Activated CD8-positive, alpha-beta memory T cell treated with anti-CD3 and anti-CD28 coated beads for 1 hour (primary cell): ENCODE data around the gene TBC1D2.

Experiments
- DNase-seq, 2 donors: peaks; one replicate each; pipeline ENCODE4 v3.0.0-alpha.2; 2020; ENCODE audit warnings: low read depth in 1 of 2; ENCODE audit errors: extremely low read depth in 1 of 2

TBC1D2 gene

GRCh38 chr9:98241357-98242300 lies 13.8 kb downstream of the TBC1D2 start:
- DNase-seq = no peak

DNA sequence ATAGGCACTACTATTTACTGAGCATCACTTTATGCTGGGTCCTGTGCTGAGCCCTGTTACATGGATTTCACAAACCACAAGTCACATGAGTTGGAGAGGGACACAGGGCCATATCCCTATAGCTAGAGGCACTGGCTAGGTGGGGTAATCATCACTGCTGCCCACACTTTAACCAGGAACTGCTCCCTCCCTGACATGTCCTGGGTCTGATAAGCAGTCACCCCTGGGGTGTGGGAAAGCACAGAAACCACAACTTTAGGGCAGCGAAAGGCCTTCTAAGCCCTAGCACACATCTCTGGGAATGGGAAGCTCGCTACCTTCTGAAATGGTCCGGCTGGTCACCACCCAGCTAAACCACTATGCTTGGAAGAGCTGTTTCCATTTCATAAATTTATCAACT lies 15.0 kb downstream of the TBC1D2 start:
- DNase-seq = no peak

- no peak for DNase-seq
Observed at GRCh38 chr9:98236901-98237487, 18.5 kb downstream of the TBC1D2 start.

DNA sequence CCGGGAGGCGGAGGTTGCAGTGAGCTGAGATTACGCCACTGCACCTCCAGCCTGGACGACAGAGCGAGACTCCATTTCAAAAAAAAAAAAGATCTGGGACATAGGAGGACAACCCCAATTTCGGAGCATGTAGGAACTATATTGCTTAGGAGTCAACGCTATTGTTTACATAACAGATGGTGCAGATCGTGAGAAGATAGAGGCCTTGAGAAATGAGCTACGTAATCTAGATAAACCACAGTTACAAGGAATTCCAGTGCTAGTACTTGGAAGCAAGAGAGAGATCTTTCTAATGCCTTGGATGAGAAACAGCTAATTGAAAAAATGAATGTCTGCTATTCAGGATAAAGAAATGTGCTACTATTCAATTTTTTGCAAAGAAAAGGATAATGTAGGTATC lies 20.3 kb downstream of the TBC1D2 start:
- DNase-seq = no peak

DNA sequence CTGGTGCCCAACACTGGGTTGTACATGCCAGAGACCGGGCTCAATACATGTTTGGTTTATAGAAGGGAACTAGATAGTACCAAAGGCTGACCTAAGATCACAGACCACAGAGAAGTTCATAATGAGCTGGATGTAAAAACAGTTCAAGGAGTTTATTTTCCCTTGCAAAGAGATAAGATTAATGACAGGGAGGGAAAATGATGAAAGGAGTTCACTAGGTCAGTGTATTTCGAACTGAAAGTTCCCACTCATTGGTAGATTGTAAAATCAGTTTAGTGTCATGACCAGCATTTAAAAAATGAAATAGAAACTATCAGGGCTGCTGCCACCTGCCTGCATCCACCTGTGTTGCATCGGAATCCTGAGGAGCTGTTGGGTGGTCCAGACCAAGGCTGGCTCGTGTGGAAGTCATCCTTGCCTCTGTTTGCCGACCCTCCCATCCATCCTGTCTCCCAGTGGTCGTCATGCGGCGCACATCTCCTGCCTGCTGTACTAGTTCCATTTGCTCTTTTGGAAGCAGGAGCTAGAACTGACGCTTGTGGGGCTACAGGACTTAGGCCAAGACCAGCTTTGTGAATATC lies 21.1 kb downstream of the TBC1D2 start:
- DNase-seq = no peak

GRCh38 chr9:98232926-98233325 lies 22.5 kb downstream of the TBC1D2 start:
- DNase-seq = no peak

DNA sequence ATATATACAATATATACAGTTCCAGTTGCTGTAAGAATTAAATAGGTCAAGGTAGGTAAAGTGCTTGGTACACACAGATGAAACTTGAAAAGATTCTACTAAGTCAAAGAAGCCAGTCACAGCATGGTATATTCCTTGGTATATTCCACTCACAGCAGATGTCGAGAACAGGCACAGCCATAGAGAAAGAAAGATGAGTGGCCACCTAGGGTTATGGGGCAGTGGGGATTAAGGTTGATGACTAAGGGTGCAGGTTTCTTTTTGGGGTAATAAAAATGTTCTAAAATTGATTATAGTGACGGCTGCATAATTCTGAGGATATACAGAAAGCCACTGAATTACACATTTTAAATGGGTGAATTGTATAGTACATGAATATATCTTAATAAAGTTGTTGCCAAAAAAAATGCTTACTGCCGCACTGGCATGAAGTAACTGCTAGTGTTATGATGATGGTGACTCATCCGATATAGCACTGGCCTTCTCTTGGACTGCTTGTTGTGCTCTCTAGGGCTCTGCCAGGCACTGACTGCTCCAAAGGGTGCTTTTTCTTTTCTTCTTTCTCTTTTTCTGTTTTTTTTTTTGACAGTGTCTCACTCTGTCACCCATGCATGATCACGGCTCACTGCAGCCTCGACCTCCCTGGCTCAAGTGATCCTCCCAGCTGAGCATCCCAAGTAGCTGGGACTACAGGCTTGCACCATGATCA lies 23.5 kb downstream of the TBC1D2 start:
- DNase-seq = no peak

DNA sequence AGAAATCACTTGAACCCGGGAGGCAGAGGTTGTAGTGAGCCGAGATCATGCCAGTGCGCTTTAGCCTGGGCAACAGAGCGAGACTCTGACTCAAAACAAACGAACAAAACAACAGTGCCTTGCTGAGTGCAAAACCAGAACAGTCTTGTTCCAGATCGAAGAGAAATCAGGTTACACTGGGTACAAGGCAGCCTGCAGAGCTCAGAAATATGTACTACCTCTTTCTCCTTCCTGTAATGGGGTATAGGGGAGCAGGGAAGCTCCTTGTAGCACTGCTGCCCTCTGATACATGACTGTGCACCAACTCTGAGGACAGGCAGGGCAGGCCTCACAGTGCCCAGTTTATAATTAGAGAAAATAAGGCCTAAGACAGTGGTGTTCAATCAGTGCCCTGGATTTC lies 24.7 kb downstream of the TBC1D2 start:
- no peak for DNase-seq

DNA sequence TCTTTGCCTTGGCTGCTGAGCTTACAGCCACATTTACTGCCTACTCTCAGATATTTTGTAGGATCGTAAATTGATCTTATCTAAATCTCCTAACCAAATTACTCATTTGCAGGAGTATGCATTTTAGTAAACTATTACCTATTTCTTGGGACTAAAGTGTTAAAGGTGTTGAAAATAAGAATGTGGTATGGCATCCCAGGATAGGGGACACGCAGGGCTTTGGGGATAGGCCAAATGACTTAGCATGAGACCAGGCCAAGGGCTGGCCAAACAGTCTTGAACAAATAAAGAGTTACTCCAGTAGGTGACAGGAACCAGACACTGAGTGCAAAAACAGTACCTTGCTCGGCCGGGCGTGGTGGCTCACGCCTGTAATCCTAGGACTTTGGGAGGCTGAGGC lies 25.1 kb downstream of the TBC1D2 start:
- no peak for DNase-seq

DNA sequence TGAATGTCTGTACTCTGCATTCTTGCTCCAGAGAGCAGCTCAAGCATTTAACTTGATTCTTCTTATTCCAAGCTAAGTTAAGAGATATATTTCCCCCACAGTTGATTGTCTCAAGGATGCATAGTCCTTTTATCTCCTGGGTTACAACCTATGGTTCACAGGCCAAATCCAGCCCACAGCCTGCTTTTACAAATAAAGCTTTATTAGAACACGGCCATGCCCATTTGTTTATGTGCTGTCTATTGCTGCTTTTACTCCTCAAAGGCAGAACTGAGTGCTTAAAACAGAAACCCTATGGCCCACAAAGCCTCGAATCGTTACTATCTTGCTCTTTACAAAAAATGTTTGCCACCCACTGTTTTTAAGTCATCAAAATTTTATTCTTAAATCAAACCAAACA lies 25.8 kb downstream of the TBC1D2 start:
- no peak for DNase-seq

- DNase-seq = no peak
Observed at GRCh38 chr9:98229090-98229395, 26.4 kb downstream of the TBC1D2 start.

DNA sequence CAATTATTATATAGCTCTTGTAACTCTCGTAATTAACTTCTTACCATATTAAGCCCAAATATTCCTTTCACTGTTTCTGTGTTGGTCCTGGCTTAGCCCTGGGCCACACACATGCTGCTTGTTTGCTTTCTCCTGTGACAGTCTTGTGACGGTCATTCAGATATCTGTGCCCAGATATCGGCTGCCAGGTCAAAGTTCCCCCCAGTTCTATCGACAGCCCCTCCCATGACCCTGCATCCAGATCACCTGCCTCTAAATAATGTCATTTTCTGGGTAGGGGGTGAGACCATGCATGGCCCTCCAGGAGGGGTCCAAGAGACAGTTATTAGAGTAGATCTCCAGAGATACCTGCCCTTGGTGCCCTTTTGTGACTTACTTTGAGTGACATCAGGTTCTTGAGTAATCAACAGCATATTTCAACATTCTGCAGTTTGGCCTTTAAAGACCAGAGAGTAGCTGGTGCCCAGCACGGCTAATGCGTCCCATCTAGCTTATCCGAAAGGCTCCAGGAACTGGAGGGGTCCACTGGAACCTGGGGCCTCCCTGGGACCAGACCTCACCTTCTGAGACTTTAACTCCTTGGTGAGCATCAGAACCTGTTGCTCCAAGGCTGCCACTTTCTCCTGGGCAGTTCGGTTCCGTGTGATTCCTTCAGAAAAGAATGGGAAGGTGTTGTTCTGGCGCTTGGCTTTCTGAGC lies 26.9 kb downstream of the TBC1D2 start:
- DNase-seq = no peak

- no peak for DNase-seq
Observed at GRCh38 chr9:98227883-98228282, 27.6 kb downstream of the TBC1D2 start.

DNA sequence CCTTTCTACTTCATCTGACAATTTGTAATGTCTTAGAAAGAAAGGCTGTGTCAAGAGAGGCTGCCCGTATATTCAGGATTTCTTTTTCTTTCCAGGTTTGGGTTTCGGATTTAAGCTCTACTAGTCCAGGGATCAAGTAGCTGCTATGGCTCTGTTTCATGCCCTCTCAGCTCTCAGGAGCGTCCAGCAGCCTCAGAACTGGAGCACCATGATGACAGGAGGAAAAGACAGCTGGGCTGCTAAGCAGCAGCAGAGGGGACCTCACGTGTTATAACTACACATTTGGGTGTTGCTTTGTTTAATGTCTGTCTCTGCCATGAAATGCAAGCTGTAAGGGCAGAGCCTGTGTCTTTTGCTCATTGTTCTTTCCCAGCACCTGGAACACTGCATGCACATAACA lies 28.5 kb downstream of the TBC1D2 start:
- no peak for DNase-seq

GRCh38 chr9:98226516-98226915 lies 28.9 kb downstream of the TBC1D2 start:
- DNase-seq = no peak

GRCh38 chr9:98225015-98225442 lies 30.4 kb downstream of the TBC1D2 start:
- no peak for DNase-seq

- no peak for DNase-seq
Observed at GRCh38 chr9:98222885-98223691, 32.4 kb downstream of the TBC1D2 start.

DNA sequence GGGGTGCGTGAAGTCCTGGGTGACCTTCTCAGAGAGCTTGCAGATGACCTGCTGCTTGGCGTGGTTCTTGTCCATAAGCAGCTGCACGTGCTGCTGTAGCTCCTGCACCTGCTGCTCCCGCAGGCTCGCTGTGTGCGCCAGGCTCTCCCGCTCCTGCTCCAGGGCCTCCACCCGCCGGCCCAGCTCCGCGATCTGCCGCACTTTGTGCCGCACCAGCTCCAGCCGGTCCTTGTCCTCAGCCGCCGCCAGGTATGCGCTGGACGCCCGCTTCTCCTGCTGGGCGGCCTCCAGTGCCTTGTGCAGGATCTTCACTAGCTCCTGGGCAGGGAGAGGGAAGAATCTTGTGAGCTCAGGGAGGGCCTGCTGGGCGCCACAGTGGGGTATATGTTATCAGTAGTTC lies 34.5 kb downstream of the TBC1D2 start:
- no peak for DNase-seq

DNA sequence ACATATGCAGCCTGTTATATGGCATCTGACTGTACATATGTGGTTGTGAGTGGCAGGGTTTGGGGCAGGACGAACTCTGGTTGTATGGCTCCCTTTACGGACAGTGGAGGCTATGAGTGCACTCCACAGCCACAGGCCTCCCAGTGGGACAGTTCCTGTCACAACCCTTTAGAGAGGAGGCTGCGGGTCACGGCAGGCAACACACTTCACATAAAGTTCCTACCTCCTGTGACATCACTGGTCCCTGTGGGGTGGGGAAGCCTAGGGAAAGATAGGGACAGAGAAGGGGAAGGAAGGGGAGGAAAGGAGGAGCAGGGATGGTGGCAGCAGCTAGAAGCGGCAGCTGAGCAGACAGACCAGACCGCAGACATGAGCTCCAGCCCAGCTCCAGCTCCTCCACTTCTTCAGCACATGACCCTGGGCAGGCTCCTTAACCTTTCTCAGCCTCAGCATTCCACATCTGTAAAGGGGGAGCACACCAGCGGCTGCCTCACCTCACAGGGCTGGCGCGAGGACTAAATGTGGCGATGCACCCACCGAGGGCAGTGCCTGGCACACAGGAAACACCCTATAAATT lies 35.6 kb downstream of the TBC1D2 start:
- DNase-seq = no peak

GRCh38 chr9:98219364-98219716 lies 36.1 kb downstream of the TBC1D2 start:
- no peak for DNase-seq
